Psoas muscle (tissue), 8 donors: ENCODE measurements around the gene WDR46. TPM values are rescaled to one million over a fixed set of nuclear protein-coding genes. Genes with fewer than 3 reads are reported as not detected.
A peak's percentile ranks its signal among the peaks of the same experiment; 100 is the strongest.
"Not testable (repeated sequence)": the region's sequence is repeated elsewhere in the genome, so short reads cannot be mapped to it uniquely, and the experiment has no call there.

Experiments
- ATAC-seq, 4 donors: fragments of 200-7000 bp; cut with Tn5 transposase; one replicate each; pipeline ENCODE4 v1.9.1; 2020; ENCODE audit warnings: moderate library complexity in 3 of 4, mild to moderate bottlenecking in 2 of 4
- DNase-seq, 2 donors: peaks; one replicate each; pipeline ENCODE4 v3.0.0-alpha.2; 2020
- H3K27ac ChIP-seq: fragments of 200-600 bp; one replicate; pipeline ENCODE4 v1.8.0; 2022
- H3K27me3 ChIP-seq, 3 donors: fragments of 200-600 bp in 1 of 3; one replicate each; pipeline versions ENCODE4 v1.6.1 to v1.8.0; 2013 to 2022; ENCODE audit warnings: low read length in 2 of 3, mild to moderate bottlenecking in 2 of 3, moderate library complexity in 1 of 3; ENCODE audit not compliant: insufficient read depth in 3 of 3
- H3K36me3 ChIP-seq, 2 donors: fragments of 200-600 bp in 1 of 2; one replicate each; pipeline versions ENCODE4 v1.6.1 to v1.8.0; 2013 to 2022; ENCODE audit warnings: low read depth in 1 of 2, mild to moderate bottlenecking in 1 of 2, moderate library complexity in 1 of 2; ENCODE audit not compliant: insufficient read depth in 1 of 2
- H3K4me1 ChIP-seq: fragments of 200-600 bp; one replicate; pipeline ENCODE4 v1.8.0; 2022
- H3K4me3 ChIP-seq: fragments of 200-600 bp; one replicate; pipeline ENCODE4 v1.8.0; 2022; ENCODE audit warnings: mild to moderate bottlenecking
- H3K9me3 ChIP-seq: fragments of 200-600 bp; one replicate; pipeline ENCODE4 v1.8.0; 2022
- CTCF ChIP-seq: fragments of 200-600 bp; IDR thresholded peaks from one replicate; pipeline ENCODE4 v1.8.0; 2022; ENCODE audit warnings: antibody characterized with exemption
- WGBS, 3 donors: extraction: QIAGEN DNeasy Blood & Tissue Kit; methylation state at CpG; one replicate each; pipeline versions ENCODE4 v1.1.6 to v1.1.7; 2013; 5-methylcytosine and 5-hydroxymethylcytosine counted together
- intact Hi-C, 2 donors: fragments of 100-400 bp; cut with DNase I; formaldehyde crosslinking; loops; one replicate each; pipeline versions ENCODE4 v1.11.0 to v1.14.2; 2022
- polyA plus RNA-seq, 3 donors: library from polyadenylated mRNA; stranded (reverse); fragments of 200-250 nt; gene quantifications; one replicate each; pipeline ENCODE4 v1.2.3, GENCODE V29; 2013
- total RNA-seq, 4 donors: library from RNA; stranded (reverse); fragmentation: NEBNext Ultra II Directional in 2 of 4; extraction: Animal tissue kit (Norgen Biotek cat#: 25700) in 2 of 4; gene quantifications; one replicate each; pipeline versions ENCODE4 v1.2.1 to v1.2.4, GENCODE V29; 2021 to 2023
- donor health status: healthy with polysubstance abuse.
- donor health status: DM: no; HTN: no; CAD: no; lungs with moderate emphysema.
- donor health status: Bipolar disorder and iron deficiency.
- donor health status: healthy.
- donor health status: DM: yes; HTN: yes; CAD: no.
- donor health status: DM: no; HTN: no; CAD: no.
- donor health status: DM: no; HTN: no; CAD: no.
- donor health status: DM: yes; HTN: yes; CAD: no.

The WDR46 gene
- total and polyA plus RNA-seq, 7 donors = 22.4 to 65.0 (median 34.7) TPM

- Histone ChIP-seq H3K9me3 (no peaks in the 10 kb centered on the region), H3K27ac (no peak overlapping the region), H3K4me1 (peaks cover 31% of the 10 kb centered on the region), H3K27me3 (no peaks in the 10 kb centered on the region), H3K4me3 (peak overlapping the region; percentile 68), H3K36me3 (peaks cover 6 to 84% of the 10 kb centered on the region in 2 donors)
- intact Hi-C loops = loop anchor here in 1 of 2 donors (5.0 to 10.0 kb wide), 2 partner anchors 34 to 126 kb away; partner anchors contain the start of gene TAPBP
- TF ChIP-seq CTCF = no peak
- ATAC-seq (no peak), DNase-seq (no peak)
- WGBS, 3 donors = 78 to 83% (median 79%) methylated on average over 9 of the region's 9 CpGs
Observed at GRCh38 chr6:33278392-33278741, 10.7 kb downstream of the WDR46 start.

- H3K4me3 ChIP-seq = peak overlapping the region; percentile 68
- no peak for TF ChIP-seq CTCF
- intact Hi-C loops = loop anchor here in 1 of 2 donors (5.0 to 10.0 kb wide), 2 partner anchors 34 to 127 kb away; partner anchors contain the start of gene TAPBP
- peaks cover 6 to 83% of the 10 kb centered on the region in 2 donors for H3K36me3 ChIP-seq
- ATAC-seq (peak in 3 of 4 donors; percentile 6 to 13 (median 8)), DNase-seq (peak in 1 of 2 donors; percentile 55)
- 51 to 66% (median 60%) methylated on average over 39 of the region's 39 CpGs for WGBS, 3 donors
- no peaks in the 10 kb centered on the region for H3K9me3 ChIP-seq
- H3K27me3 ChIP-seq = no peaks in the 10 kb centered on the region
- H3K4me1 ChIP-seq = peaks cover 36% of the 10 kb centered on the region
- H3K27ac ChIP-seq = peak overlapping the region; percentile 78
Observed at GRCh38 chr6:33277663-33278391, 11.2 kb downstream of the WDR46 start.

- peak within 1 kb of the TSS; percentile 78 for H3K27ac ChIP-seq
- DNase-seq = peak; percentile 80 to 85
- WGBS, 3 donors = 11 to 13% (median 11%) methylated on average over 62 to 80 of the region's 80 CpGs
- no peaks in the 10 kb centered on the region for H3K9me3 ChIP-seq
- TF ChIP-seq CTCF = peak; percentile 49
- intact Hi-C loops = loop anchor here in 1 of 2 donors (5.0 to 10.0 kb wide), 2 partner anchors 35 to 128 kb away; partner anchors contain the start of gene TAPBP
- H3K27me3 ChIP-seq = no peaks in the 10 kb centered on the region
- peak within 1 kb of the TSS; percentile 68 for H3K4me3 ChIP-seq
- H3K36me3 ChIP-seq = peaks cover 6 to 76% of the 10 kb centered on the region in 2 donors
- H3K4me1 ChIP-seq = peaks cover 39% of the 10 kb centered on the region
- peak; percentile 49 to 78 (median 67) for ATAC-seq
Observed at GRCh38 chr6:33276864-33277662, 12.0 kb downstream of the WDR46 start, which contains the start of gene B3GALT4. TSS of gene B3GALT4 (plus strand) at chr6:33277123. CDS start at chr6:33277420, 297 bp downstream.

- H3K4me1 ChIP-seq = peaks cover 39% of the 10 kb centered on the region
- ATAC-seq = no peak
- intact Hi-C loops = loop anchor here in 1 of 2 donors (5.0 to 10.0 kb wide), 2 partner anchors 36 to 128 kb away; partner anchors contain the start of gene TAPBP
- peak overlapping the region; percentile 78 for H3K27ac ChIP-seq
- no peaks in the 10 kb centered on the region for H3K27me3 ChIP-seq
- H3K4me3 ChIP-seq = peak overlapping the region; percentile 68
- H3K36me3 ChIP-seq = peaks cover 6 to 70% of the 10 kb centered on the region in 2 donors
- TF ChIP-seq CTCF = no peak
- DNase-seq = no peak
- H3K9me3 ChIP-seq = no peaks in the 10 kb centered on the region
Observed at GRCh38 chr6:33276581-33276863, 12.5 kb downstream of the WDR46 start.

- Histone ChIP-seq H3K36me3 (peaks cover 6 to 65% of the 10 kb centered on the region in 2 donors), H3K4me3 (peak overlapping the region; percentile 68), H3K4me1 (peaks cover 40% of the 10 kb centered on the region)
- H3K27ac ChIP-seq, DNase-seq, H3K27me3 ChIP-seq, ATAC-seq, H3K9me3 ChIP-seq: not testable (repeated sequence)
- WGBS, 3 donors = 79 to 81% (median 79%) methylated on average over 16 of the region's 16 CpGs
- intact Hi-C loops = loop anchor here in 1 of 2 donors (5.0 to 10.0 kb wide), 2 partner anchors 36 to 129 kb away; partner anchors contain the start of gene TAPBP
Observed at GRCh38 chr6:33275795-33276580, 13.1 kb downstream of the WDR46 start.
